ENCODE data around the gene SCT. TPM values are rescaled to one million over a fixed set of nuclear protein-coding genes. Genes with fewer than 3 reads are reported as not detected.

The SCT gene
- total and polyA plus RNA-seq, 2 donors from 2014 or later = not detected

GRCh38 chr11:643849-644738 is 17.1 kb upstream of the SCT start:
- no peak for TF ChIP-seq CTCF (IDR thresholded peaks at IDR 0.05; ENCODE audit: borderline replicate concordance, extremely low read depth, insufficient read depth)
- intact Hi-C loops (cut with DNase I) = no loop called here
- H3K4me3 ChIP-seq (ENCODE audit: low read length in 3 of 3) = no peak overlapping the region
- no peaks in the 10 kb centered on the region for H3K9me3 ChIP-seq (ENCODE audit: control insufficient read depth in 2 of 3, insufficient read depth in 1 of 3, low read length in 3 of 3)
- peaks cover 0 to 8% (median 0%) of the 10 kb centered on the region in 3 donors for H3K36me3 ChIP-seq (ENCODE audit: control insufficient read depth in 2 of 3, insufficient read depth in 3 of 3, low read length in 3 of 3)
- no peak overlapping the region for H3K9ac ChIP-seq (ENCODE audit: low read length in 3 of 3)
- peaks cover 0 to 3% (median 0%) of the 10 kb centered on the region in 3 donors for H3K4me1 ChIP-seq (ENCODE audit: control insufficient read depth in 2 of 3, insufficient read depth in 2 of 3, low read depth in 1 of 3, low read length in 3 of 3)
- no peak for DNase-seq
- no peak for FAIRE-seq
- peaks cover under 1% of the 10 kb centered on the region for H3K27me3 ChIP-seq (ENCODE audit: control insufficient read depth, insufficient read depth, low read length)
- H3K27ac ChIP-seq (ENCODE audit: low read depth in 2 of 2, low read length in 2 of 2) = no peak overlapping the region

DNA sequence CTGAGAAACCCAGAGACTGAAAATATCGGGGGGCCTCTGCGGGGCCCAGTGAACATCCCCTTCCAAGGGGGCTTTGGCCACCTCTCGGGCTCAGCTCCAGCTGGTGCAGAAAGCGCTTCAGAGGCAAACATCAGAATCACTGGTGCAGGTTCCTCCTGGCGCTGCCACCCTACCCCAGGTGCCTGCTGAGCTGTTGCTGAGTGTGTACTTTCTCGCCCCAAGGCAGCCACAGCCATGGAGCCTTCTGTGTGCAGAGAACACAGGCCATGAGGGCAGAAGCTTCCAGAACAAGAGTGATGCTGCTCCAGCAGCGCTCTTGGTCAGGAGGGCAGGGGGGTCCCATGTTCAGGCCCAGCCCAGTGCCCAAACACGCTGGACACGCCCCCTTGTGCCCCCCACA is 16.4 kb upstream of the SCT start:
- Histone ChIP-seq H3K27ac (ENCODE audit: low read depth in 2 of 2, low read length in 2 of 2) (no peak overlapping the region), H3K9me3 (ENCODE audit: control insufficient read depth in 2 of 3, insufficient read depth in 1 of 3, low read length in 3 of 3) (no peaks in the 10 kb centered on the region), H3K4me1 (ENCODE audit: control insufficient read depth in 2 of 3, insufficient read depth in 2 of 3, low read depth in 1 of 3, low read length in 3 of 3) (peaks cover 0 to 3% (median 0%) of the 10 kb centered on the region in 3 donors), H3K4me3 (ENCODE audit: low read length in 3 of 3) (no peak overlapping the region), H3K27me3 (ENCODE audit: control insufficient read depth, insufficient read depth, low read length) (peaks cover 5% of the 10 kb centered on the region), H3K36me3 (ENCODE audit: control insufficient read depth in 2 of 3, insufficient read depth in 3 of 3, low read length in 3 of 3) (peaks cover 0 to 8% (median 0%) of the 10 kb centered on the region in 3 donors), H3K9ac (ENCODE audit: low read length in 3 of 3) (no peak overlapping the region)
- FAIRE-seq (no peak), DNase-seq (no peak)
- intact Hi-C loops (cut with DNase I) = no loop called here
- no peak for TF ChIP-seq CTCF (IDR thresholded peaks at IDR 0.05; ENCODE audit: borderline replicate concordance, extremely low read depth, insufficient read depth)

DNA sequence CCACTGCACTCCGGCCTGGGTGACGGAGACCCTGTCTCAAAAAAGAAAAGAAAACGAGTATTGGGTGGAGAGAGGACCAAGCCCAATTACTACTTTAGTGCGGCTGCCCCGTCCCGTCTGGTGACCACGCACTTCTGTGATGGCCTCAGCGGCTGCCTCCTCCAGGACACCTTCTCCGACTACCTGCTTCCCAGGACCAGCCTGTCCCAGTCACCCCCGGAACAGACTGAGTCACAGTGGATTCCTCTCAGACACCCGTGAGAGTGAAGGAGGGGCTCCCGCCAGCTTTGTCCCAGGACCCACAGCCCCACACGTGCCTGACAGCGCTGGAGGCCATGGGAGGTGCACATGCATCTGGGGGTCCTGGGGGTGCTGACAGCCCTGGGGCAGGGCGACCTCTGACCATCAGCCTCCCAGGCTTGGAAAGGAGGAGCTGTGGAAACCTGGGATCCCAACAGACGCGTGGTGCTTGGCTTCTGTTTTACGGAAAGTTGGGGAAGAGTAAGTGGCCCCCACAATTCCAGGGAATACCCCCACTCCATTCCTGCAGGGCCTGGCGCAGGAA is 14.9 kb upstream of the SCT start:
- no peak overlapping the region for H3K27ac ChIP-seq (ENCODE audit: low read depth in 2 of 2, low read length in 2 of 2)
- intact Hi-C loops (cut with DNase I) = no loop called here
- H3K9me3 ChIP-seq (ENCODE audit: control insufficient read depth in 2 of 3, insufficient read depth in 1 of 3, low read length in 3 of 3) = no peaks in the 10 kb centered on the region
- no peak for TF ChIP-seq CTCF (IDR thresholded peaks at IDR 0.05; ENCODE audit: borderline replicate concordance, extremely low read depth, insufficient read depth)
- H3K9ac ChIP-seq (ENCODE audit: low read length in 3 of 3) = no peak overlapping the region
- DNase-seq = peak in 1 of 5 donors; percentile 63
- H3K36me3 ChIP-seq (ENCODE audit: control insufficient read depth in 2 of 3, insufficient read depth in 3 of 3, low read length in 3 of 3) = peaks cover 0 to 8% (median 0%) of the 10 kb centered on the region in 3 donors
- peaks cover 0 to 5% (median 0%) of the 10 kb centered on the region in 3 donors for H3K4me1 ChIP-seq (ENCODE audit: control insufficient read depth in 2 of 3, insufficient read depth in 2 of 3, low read depth in 1 of 3, low read length in 3 of 3)
- no peak overlapping the region for H3K4me3 ChIP-seq (ENCODE audit: low read length in 3 of 3)
- peaks cover 13% of the 10 kb centered on the region for H3K27me3 ChIP-seq (ENCODE audit: control insufficient read depth, insufficient read depth, low read length)
- FAIRE-seq = no peak

All from kidney (tissue), 14 donors.